Stimulated activated CD4-positive, alpha-beta T cell treated with anti-CD3 and anti-CD28 coated beads, TNF-alpha, amount 100 ng/mL, for 4 hours (primary cell): ENCODE measurements around the gene NDUFS8.

Experiments used
- DNase-seq, 3 experiments: peaks; one replicate each; pipeline ENCODE4 v3.0.0-alpha.2; 2020; ENCODE audit warnings: low read depth in 3 of 3

NDUFS8 gene

GRCh38 chr11:68036141-68036716 lies 5.7 kb downstream of the NDUFS8 start:
- no peak for DNase-seq

- no peak for DNase-seq
These were observed 6.3 kb downstream of the NDUFS8 start for GRCh38 chr11:68036717-68037239.

DNA sequence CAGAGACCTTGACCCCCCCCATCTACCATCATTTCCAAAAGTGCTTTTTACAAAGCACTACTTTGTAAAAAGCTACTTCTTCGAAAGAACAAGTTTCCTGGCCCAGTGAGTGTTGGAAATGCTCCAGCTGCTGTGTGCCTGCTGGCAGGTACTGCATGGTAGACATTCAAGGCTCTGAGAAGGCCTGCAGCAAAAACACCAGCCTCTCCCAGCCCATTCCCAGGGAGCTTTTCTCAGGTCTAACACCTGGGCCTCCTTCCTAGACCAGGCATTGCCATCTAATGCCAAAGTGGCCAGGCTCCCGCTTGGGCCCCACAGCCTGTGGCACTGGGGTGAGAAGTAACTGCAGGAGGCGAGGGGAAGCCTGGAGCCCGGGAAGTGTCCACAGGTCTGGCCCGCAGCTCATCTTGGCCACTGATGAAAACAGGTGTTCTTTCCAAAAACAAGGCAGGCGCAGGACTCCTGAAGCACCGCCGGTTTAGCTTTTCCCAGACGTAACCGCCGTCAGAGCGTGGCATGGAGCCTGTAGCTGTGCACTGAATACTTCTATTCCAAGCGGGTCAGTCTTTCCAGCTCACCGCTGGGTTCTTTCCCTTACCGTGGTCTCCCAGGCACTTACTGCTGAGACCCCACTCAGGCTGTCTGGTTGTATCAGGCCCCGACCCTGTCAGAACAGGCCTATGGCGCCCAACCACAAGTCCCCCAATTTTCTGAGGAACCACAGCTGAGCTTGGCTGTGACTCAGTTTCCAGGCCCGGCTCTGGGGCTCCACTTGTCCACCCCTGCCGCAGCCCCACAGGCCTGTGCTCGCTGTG lies 7.1 kb downstream of the NDUFS8 start:
- DNase-seq: no peak

DNA sequence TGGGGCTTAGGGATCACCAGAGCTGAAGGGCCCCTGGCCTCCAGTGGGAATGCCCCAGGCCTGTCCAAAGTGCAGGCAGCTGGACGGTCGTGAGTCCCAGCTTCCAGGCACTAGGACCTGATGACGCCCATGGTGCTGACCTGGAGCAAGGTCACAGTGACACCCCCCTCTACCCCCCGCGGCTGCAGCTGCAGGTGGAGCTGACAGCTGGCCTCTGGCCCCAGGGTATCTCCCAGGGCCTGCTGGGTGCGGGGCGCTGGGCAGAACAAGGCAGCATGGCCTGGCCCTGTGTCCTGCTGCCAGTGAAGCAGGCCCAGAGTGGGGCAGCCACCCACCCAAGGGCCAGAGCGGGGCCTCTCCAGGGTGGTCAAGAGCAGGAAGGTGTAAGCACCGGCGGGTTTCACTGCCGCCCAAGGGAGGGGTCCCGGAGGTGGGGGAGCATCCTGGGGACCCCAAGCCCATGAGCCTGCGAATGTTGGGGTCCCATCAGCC lies 7.8 kb downstream of the NDUFS8 start:
- no peak for DNase-seq

DNA sequence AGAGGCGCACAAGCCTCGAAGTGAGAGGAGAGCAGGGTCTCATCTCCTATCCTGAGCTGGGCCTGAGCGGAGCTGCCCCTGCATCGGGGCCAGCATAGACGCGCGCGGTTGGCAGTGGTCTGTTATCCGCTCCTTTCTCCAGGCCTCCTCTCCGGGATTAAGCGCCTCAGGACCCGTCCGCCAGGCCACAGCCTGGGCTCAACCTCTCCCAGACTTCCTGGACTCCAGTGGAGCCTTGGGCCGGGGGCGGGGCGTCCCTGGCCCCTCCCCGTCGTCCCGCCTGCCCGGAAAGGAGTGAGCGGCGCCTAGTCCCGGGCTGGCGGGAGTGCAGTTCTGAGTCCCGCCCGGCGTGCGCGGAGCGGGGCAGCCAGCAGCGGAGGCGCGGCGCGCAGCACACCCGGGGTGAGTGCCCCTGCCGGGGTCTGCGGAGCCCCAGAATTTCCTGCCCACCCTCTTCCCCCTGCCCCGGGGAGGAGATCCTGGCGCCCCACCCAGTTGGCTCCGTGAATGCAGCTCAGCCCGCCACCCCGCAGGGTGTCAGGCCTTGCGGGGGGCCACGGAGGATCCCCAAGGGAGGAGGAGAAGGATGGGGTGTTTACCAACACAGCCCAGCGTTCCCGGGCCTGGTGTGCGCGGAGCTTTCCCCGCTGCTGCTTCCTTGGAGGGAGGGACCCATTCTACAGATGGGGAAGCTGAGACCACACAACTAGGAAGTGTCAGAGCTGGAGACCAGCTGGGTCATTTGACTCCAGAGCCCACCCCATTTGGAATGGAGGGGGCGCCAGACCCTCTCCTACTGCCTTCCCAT lies 8.4 kb downstream of the NDUFS8 start, which contains the start of gene TCIRG1:
Gene TCIRG1 (plus strand): TSS at position 308 of the 808 bp plus-strand sequence. CDS start 2,247 bp downstream, outside the sequence.
- DNase-seq: peak in 2 of 3 experiments; percentile 29 to 46

GRCh38 chr11:68039526-68040086 lies 9.1 kb downstream of the NDUFS8 start:
- no peak for DNase-seq

- DNase-seq: no peak
These were observed 9.8 kb downstream of the NDUFS8 start for GRCh38 chr11:68040101-68040956.

DNA sequence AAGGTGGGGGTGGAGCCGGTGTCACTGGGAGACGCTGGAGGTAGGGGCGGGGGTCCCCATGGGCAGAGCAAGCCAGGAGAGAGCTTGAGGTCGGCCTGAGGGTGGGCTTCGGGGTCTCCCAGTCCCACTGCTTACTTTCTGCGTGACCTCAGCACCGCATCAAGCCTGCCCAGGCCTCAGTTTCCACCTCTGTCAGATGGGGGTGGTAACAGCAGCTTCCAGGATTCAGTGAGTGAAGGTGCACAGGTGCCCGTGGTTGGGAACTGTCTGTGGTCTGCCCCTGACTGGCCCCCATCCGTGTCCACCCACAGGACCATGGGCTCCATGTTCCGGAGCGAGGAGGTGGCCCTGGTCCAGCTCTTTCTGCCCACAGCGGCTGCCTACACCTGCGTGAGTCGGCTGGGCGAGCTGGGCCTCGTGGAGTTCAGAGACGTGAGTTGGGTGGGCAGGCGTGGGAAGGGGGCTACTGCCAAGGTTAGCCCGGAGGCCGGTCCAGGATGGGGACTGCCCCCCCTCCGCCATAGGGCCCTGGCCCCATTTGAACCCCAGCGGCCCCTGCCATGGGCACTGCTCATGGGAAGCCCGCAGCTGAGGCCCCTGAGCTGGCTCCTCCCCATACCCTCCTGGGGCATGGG lies 10.6 kb downstream of the NDUFS8 start:
- DNase-seq: no peak

- DNase-seq: no peak
These were observed 11.2 kb downstream of the NDUFS8 start for GRCh38 chr11:68041617-68042218.

DNA sequence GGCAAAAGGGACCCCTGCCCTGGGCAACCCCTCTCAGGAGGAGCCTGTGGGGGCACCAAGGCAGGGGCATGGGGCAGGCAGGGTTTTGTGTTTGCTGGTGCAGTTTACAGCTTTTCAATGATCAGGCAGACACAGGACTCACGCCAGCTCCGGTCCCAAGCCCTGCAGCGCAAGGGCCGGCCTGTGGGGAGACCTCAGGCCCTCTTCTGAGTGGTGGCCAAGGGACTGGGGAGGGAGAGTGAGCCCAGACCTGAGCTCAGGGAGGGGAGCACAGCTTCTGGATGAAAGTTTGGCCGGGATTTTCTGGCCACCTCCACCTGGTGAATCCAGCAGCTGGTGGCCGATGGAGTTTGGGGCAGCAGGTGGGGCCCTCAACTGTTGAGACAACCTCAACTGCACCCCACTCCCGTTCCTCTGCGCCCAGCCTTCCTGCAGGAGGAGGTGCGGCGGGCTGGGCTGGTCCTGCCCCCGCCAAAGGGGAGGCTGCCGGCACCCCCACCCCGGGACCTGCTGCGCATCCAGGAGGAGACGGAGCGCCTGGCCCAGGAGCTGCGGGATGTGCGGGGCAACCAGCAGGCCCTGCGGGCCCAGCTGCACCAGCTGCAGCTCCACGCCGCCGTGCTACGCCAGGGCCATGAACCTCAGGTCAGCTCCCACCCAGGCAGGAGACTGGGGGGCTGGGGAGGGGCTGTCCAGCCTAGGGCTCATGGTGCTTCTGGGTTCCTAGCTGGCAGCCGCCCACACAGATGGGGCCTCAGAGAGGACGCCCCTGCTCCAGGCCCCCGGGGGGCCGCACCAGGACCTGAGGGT lies 11.9 kb downstream of the NDUFS8 start:
- DNase-seq: no peak

- DNase-seq: no peak
These were observed 12.5 kb downstream of the NDUFS8 start for GRCh38 chr11:68043029-68043348.

GRCh38 chr11:68043349-68044144 lies 13.1 kb downstream of the NDUFS8 start:
- DNase-seq: no peak

DNA sequence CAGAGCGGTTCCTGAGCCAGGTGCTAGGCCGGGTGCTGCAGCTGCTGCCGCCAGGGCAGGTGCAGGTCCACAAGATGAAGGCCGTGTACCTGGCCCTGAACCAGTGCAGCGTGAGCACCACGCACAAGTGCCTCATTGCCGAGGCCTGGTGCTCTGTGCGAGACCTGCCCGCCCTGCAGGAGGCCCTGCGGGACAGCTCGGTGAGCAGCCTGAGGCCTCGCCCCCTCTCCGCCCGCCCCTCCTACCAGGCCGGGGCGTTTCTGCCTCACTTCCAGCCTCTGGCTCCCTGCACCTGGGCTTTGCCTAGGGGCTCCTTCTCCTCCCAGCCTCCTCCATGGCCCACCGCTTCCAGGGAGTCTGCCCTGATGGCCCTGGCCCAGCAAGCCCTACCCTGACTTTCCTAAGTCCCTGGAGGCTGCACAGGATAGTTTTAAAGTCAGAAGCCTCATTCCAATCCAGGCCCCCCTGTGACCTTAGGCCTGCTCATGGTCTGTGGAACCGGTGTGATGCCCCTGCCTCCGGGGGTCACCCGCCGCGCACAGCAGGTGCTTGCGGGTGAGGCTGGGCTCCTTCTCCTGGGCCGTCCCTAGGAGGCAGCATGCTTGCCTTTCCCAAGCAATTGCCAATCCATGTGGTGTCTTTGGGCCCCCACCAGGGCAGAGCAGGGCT lies 13.8 kb downstream of the NDUFS8 start:
- DNase-seq: no peak

- DNase-seq: no peak
These were observed 14.4 kb downstream of the NDUFS8 start for GRCh38 chr11:68044898-68045351.

GRCh38 chr11:68047437-68048290 lies 17.2 kb downstream of the NDUFS8 start:
- no peak for DNase-seq

- no peak for DNase-seq
These were observed 18.4 kb downstream of the NDUFS8 start for GRCh38 chr11:68048681-68049508.
